ENCODE measurements around the gene KCNK18. TPM values are rescaled to one million over a fixed set of nuclear protein-coding genes. Genes with fewer than 3 reads are reported as not detected.

The KCNK18 gene
- total and polyA plus RNA-seq, 2 of the 8 experiments (the other 6 are each of a cell fraction or from before 2014, with no cell fraction given) = not detected

GRCh38 chr10:117239051-117239450 is 41.8 kb downstream of the KCNK18 start:
- peaks cover 11% of the 10 kb centered on the region; the same call in 1 of the 2 replicates for H3K23me2 ChIP-seq (ENCODE audit: low read depth, low read length)
- H3K79me2 ChIP-seq (ENCODE audit: control insufficient read depth in 1 of 2, insufficient read depth in 2 of 2, low read length in 2 of 2) = no peaks in the 10 kb centered on the region
- H3K36me3 ChIP-seq (ENCODE audit: control insufficient read depth in 2 of 4, insufficient read depth in 4 of 4, low read length in 3 of 4) = no peaks in the 10 kb centered on the region
- no peak overlapping the region for H3K4me3 ChIP-seq (ENCODE audit: extremely low read depth in 1 of 4, insufficient read depth in 2 of 4, low read depth in 3 of 4, low read length in 4 of 4)
- no peak overlapping the region for H4K8ac ChIP-seq (ENCODE audit: extremely low read depth, insufficient read depth, low read length)
- H3K23ac ChIP-seq (ENCODE audit: insufficient read length) = no peak overlapping the region
- no peak overlapping the region for H3K14ac ChIP-seq (ENCODE audit: insufficient read length)
- H4K91ac ChIP-seq (replicated peaks; ENCODE audit: insufficient read length, low read length) = no peak overlapping the region
- H3K79me1 ChIP-seq (ENCODE audit: low read depth, low read length) = no peaks in the 10 kb centered on the region
- no peak overlapping the region for H3K9ac ChIP-seq (replicated peaks in 1 of 4; ENCODE audit: extremely low read depth in 1 of 4, low read depth in 3 of 4, low read length in 3 of 4)
- H3K18ac ChIP-seq (ENCODE audit: extremely low read depth, low read length) = no peak overlapping the region
- no peaks in the 10 kb centered on the region for H3K9me3 ChIP-seq (ENCODE audit: insufficient read depth in 2 of 2, low read depth in 1 of 2, low read length in 1 of 2)
- no peak overlapping the region for H2BK12ac ChIP-seq (ENCODE audit: low read depth, low read length)
- H4K20me1 ChIP-seq (replicated peaks in 1 of 2; ENCODE audit: control insufficient read depth in 1 of 2, insufficient read depth in 2 of 2, low read length in 2 of 2) = no peaks in the 10 kb centered on the region
- no peak overlapping the region for H2BK120ac ChIP-seq (replicated peaks; ENCODE audit: low read depth, low read length)
- H3K4me2 ChIP-seq (ENCODE audit: insufficient read depth in 1 of 2, low read depth in 2 of 2, low read length in 2 of 2) = no peak overlapping the region
- peaks cover 0 to 6% (median 3%) of the 10 kb centered on the region in 4 experiments; a peak in 5 of 7 replicates for H3K4me1 ChIP-seq (replicated peaks in 1 of 4; ENCODE audit: control insufficient read depth in 3 of 4, insufficient read depth in 4 of 4, low read length in 3 of 4)
- 90% methylated on average over 8 of the region's 8 CpGs; no CpG with 5 or more reads in 1 of the 2 experiments for WGBS, 2 experiments (ENCODE audit: extremely low coverage in 1 of 2, insufficient coverage in 1 of 2, insufficient read length in 1 of 2, insufficient replicate concordance in 2 of 2, low coverage in 1 of 2, low lambda C conversion rate in 2 of 2, missing lambda C conversion rate in 1 of 2)
- FAIRE-seq = no peak
- no peak overlapping the region for H3K4ac ChIP-seq (replicated peaks; ENCODE audit: insufficient read length, low read depth, low read length)
- no peak overlapping the region for H2AK5ac ChIP-seq (ENCODE audit: low read depth, low read length)
- H2BK20ac ChIP-seq (ENCODE audit: low read length) = no peak overlapping the region
- H4K5ac ChIP-seq (ENCODE audit: insufficient read length, low read depth, low read length) = no peak overlapping the region
- no peak overlapping the region for H3K56ac ChIP-seq (replicated peaks; ENCODE audit: insufficient read length, low read depth, low read length)
- no peak overlapping the region for H2BK5ac ChIP-seq (ENCODE audit: low read depth, low read length)
- H3K27me3 ChIP-seq (replicated peaks in 1 of 4; ENCODE audit: control insufficient read depth in 3 of 4, extremely low read depth in 1 of 4, insufficient read depth in 3 of 4, low read length in 3 of 4) = peaks cover 2 to 24% (median 14%) of the 10 kb centered on the region in 4 experiments
- no peak overlapping the region for H2AFZ ChIP-seq (ENCODE audit: low read length)
- 0 out of 2 replicates have a peak overlapping the region, but pooled peaks have one; percentile 61 for H2BK15ac ChIP-seq (ENCODE audit: low read length)
- ChIA-PET POLR2A (ENCODE audit: partially characterized antibody) (no interaction called here), CTCF (ENCODE audit: partially characterized antibody) (interaction anchor here (1.0 to 3.0 kb wide), 5 partner anchors 12 to 204 kb away, joined by 4 to 14 read pairs (median 9); no protein-coding TSS in a partner anchor)
- DNase-seq (ENCODE audit: low read depth in 1 of 2, low spot score in 2 of 2) = no peak
- no peak overlapping the region for H3K27ac ChIP-seq (ENCODE audit: low read depth, low read length)
- TF ChIP-seq ATF2 (IDR thresholded peaks at IDR 0.05; ENCODE audit: low read length) (no peak), RFX5 (IDR thresholded peaks at IDR 0.05; ENCODE audit: borderline replicate concordance, low read depth, low read length) (no peak), BACH1 (IDR thresholded peaks at IDR 0.05; ENCODE audit: low read length) (no peak), RBBP5 (IDR thresholded peaks at IDR 0.05; ENCODE audit: borderline replicate concordance, low read depth, low read length) (no peak), GTF2F1 (IDR thresholded peaks at IDR 0.05; ENCODE audit: borderline replicate concordance, low read depth, low read length) (no peak), E2F6 (IDR thresholded peaks at IDR 0.05) (no peak), SRF (IDR thresholded peaks at IDR 0.05; ENCODE audit: low read depth, low read length) (no peak), TEAD4 (IDR thresholded peaks at IDR 0.05; ENCODE audit: low read depth, low read length) (no peak), FOSL1 (IDR thresholded peaks at IDR 0.05; ENCODE audit: insufficient read depth, low read depth, low read length) (no peak), EGR1 (IDR thresholded peaks at IDR 0.05; ENCODE audit: borderline replicate concordance, low read depth, low read length) (no peak), TBP (IDR thresholded peaks at IDR 0.05; ENCODE audit: low read depth, low read length) (no peak), EP300 (IDR thresholded peaks at IDR 0.05; ENCODE audit: borderline replicate concordance in 1 of 2, low read depth in 2 of 2, low read length in 2 of 2) (no peak)

All from H1 (cell line).